ENCODE measurements around the gene FUCA1. TPM values are rescaled to one million over a fixed set of nuclear protein-coding genes. Genes with fewer than 3 reads are reported as not detected.
"Not testable (repeated sequence)": the region's sequence is repeated elsewhere in the genome, so short reads cannot be mapped to it uniquely, and the experiment has no call there.

The FUCA1 gene
- total RNA-seq, 4 donors from 2014 or later = 10.1 to 32.2 (median 17.5) TPM

GRCh38 chr1:23902321-23903278 lies 34.5 kb upstream of the FUCA1 start:
- no peak for TF ChIP-seq CTCF (IDR thresholded peaks at IDR 0.05)
- no peak for TF ChIP-seq POLR2A (IDR thresholded peaks at IDR 0.05)
- H3K4me1 ChIP-seq = peaks cover 0 to 10% (median 7%) of the 10 kb centered on the region in 3 donors
- peaks cover 0 to 48% (median 0%) of the 10 kb centered on the region in 4 donors for H3K27me3 ChIP-seq
- H3K9me3 ChIP-seq = no peaks in the 10 kb centered on the region
- H3K36me3 ChIP-seq = no peaks in the 10 kb centered on the region
- intact Hi-C loops (cut with DNase I) = no loop called here
- 76 to 82% methylated on average over 6 to 9 of the region's 92 CpGs for WGBS, 2 donors
- H3K4me3 ChIP-seq = peak overlapping the region; percentile 16 to 63 (median 34)
- no peak for DNase-seq
- H3K27ac ChIP-seq = no peak overlapping the region

GRCh38 chr1:23900017-23900416 lies 31.9 kb upstream of the FUCA1 start:
- H3K4me3 ChIP-seq; H3K27ac ChIP-seq; DNase-seq; intact Hi-C loops (cut with DNase I); H3K9me3 ChIP-seq; H3K36me3 ChIP-seq: not testable (repeated sequence)
- Histone ChIP-seq H3K4me1 (peaks cover 0 to 23% (median 7%) of the 10 kb centered on the region in 3 donors), H3K27me3 (peaks cover 0 to 32% (median 0%) of the 10 kb centered on the region in 4 donors)
- WGBS, 2 donors = 56 to 69% methylated on average over 8 of the region's 8 CpGs

- WGBS, 2 donors = 64 to 74% methylated on average over 3 of the region's 3 CpGs
- intact Hi-C loops (cut with DNase I) = no loop called here
- DNase-seq = no peak
- peaks cover 0 to 22% (median 0%) of the 10 kb centered on the region in 4 donors for H3K27me3 ChIP-seq
- no peaks in the 10 kb centered on the region for H3K36me3 ChIP-seq
- H3K27ac ChIP-seq = no peak overlapping the region
- H3K9me3 ChIP-seq = no peaks in the 10 kb centered on the region
- peaks cover 0 to 23% (median 7%) of the 10 kb centered on the region in 3 donors for H3K4me1 ChIP-seq
- no peak for TF ChIP-seq POLR2A (IDR thresholded peaks at IDR 0.05)
- no peak for TF ChIP-seq CTCF (IDR thresholded peaks at IDR 0.05)
- H3K4me3 ChIP-seq = no peak overlapping the region
Observed at GRCh38 chr1:23899070-23899469, 31.0 kb upstream of the FUCA1 start.

GRCh38 chr1:23897083-23897482 lies 29.0 kb upstream of the FUCA1 start:
- Histone ChIP-seq H3K27ac (no peak overlapping the region), H3K9me3 (no peaks in the 10 kb centered on the region), H3K27me3 (peaks cover 0 to 3% (median 0%) of the 10 kb centered on the region in 4 donors), H3K36me3 (no peaks in the 10 kb centered on the region), H3K4me3 (no peak overlapping the region), H3K4me1 (peaks cover 0 to 13% (median 0%) of the 10 kb centered on the region in 3 donors)
- TF ChIP-seq POLR2A (IDR thresholded peaks at IDR 0.05) (no peak), CTCF (IDR thresholded peaks at IDR 0.05) (no peak)
- 44 to 51% methylated on average over 6 of the region's 6 CpGs for WGBS, 2 donors
- no peak for DNase-seq
- intact Hi-C loops (cut with DNase I) = no loop called here

- no peak for DNase-seq
- Histone ChIP-seq H3K27me3 (no peaks in the 10 kb centered on the region), H3K27ac (no peak overlapping the region), H3K9me3 (no peaks in the 10 kb centered on the region), H3K36me3 (no peaks in the 10 kb centered on the region), H3K4me1 (peaks cover 0 to 13% (median 0%) of the 10 kb centered on the region in 3 donors), H3K4me3 (no peak overlapping the region)
- intact Hi-C loops (cut with DNase I) = no loop called here
- TF ChIP-seq POLR2A (IDR thresholded peaks at IDR 0.05) (no peak), CTCF (IDR thresholded peaks at IDR 0.05) (no peak)
- 19 to 22% methylated on average over 3 of the region's 3 CpGs for WGBS, 2 donors
Observed at GRCh38 chr1:23896491-23896890, 28.4 kb upstream of the FUCA1 start.
